ENCODE measurements around the gene MTHFSD.

Gene MTHFSD

DNA sequence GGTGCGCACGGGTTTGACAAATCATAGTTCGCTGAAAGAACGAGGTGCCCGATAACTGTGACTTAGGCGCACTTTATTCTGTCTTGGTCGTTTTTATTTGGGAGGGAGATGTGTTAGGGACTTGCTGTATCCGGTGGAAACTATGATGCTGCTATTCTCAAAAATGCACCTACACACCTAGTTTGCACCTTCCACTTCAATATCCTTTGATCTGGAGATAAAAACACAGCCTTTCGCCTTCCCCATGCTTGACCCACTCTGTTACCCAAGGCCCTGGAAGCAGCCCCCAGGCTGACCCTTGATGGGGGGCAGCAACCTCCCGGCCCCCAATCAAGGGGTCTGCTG is 59.7 kb downstream of the MTHFSD start:
- H3K27me3 ChIP-seq (replicated peaks): peaks cover 93% of the 10 kb centered on the region

DNA sequence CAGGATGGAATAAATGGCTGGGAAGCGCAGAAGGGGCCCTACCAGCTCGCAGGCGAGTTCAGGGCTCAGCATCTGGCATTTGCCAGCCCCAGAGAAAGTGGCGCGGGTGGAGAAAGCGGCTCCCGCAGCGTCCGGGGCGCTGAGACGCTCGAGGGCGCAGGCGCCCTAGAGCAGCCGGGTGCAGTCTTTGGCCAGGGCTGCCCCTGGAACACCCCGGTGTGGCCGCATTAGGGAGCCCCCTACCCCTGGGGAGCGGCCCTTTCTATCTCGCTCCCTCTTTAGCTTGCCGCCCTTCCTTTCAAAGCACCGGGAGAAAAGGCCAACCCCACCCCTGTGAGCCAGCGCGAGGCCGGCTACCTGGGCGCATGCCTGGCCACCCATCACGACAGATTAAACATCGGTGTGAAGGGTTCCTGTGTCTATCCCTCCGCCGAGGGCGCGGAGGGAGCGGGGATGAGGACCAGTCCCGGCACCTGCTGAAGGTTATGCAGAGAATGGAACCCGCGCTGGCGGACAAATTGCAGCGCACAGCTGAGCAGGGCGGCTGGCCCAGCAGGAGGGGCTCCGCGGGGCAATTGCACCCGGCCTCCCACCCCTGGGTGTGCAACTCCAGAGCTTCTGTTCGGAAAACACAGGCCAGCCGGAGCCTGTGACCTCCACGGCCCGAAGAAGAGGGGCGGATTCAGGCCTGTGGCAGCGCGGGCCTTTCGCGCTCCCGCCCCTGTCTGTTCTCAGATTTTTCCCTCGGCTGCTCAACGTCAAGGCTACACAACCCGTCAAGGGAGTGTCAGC is 60.3 kb downstream of the MTHFSD start:
- in situ Hi-C loops (cut with HindIII; ENCODE audit: low pct_ligation_motif_present, low sequenced_read_pairs): no loop called here
- peaks cover 93% of the 10 kb centered on the region for H3K27me3 ChIP-seq (replicated peaks)
- H3K27ac ChIP-seq: no peak overlapping the region
- TF ChIP-seq, protein P1, sequence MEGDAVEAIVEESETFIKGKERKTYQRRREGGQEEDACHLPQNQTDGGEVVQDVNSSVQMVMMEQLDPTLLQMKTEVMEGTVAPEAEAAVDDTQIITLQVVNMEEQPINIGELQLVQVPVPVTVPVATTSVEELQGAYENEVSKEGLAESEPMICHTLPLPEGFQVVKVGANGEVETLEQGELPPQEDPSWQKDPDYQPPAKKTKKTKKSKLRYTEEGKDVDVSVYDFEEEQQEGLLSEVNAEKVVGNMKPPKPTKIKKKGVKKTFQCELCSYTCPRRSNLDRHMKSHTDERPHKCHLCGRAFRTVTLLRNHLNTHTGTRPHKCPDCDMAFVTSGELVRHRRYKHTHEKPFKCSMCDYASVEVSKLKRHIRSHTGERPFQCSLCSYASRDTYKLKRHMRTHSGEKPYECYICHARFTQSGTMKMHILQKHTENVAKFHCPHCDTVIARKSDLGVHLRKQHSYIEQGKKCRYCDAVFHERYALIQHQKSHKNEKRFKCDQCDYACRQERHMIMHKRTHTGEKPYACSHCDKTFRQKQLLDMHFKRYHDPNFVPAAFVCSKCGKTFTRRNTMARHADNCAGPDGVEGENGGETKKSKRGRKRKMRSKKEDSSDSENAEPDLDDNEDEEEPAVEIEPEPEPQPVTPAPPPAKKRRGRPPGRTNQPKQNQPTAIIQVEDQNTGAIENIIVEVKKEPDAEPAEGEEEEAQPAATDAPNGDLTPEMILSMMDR (IDR thresholded peaks at IDR 0.05; ENCODE audit: low read depth, low read length, missing control alignments): no peak
- H3K36me3 ChIP-seq (replicated peaks): no peaks in the 10 kb centered on the region
- no peak overlapping the region for H3K4me3 ChIP-seq (ENCODE audit: low read depth, low read length)
- no peak for DNase-seq

More for the DNA sequence above, 59.7 kb downstream of the MTHFSD start:
- TF ChIP-seq, protein P1 (IDR thresholded peaks at IDR 0.05; ENCODE audit: low read depth, low read length, missing control alignments): no peak
- Histone ChIP-seq H3K27ac (no peak overlapping the region), H3K36me3 (replicated peaks) (no peaks in the 10 kb centered on the region), H3K4me3 (ENCODE audit: low read depth, low read length) (no peak overlapping the region)
- DNase-seq: no peak
- in situ Hi-C loops (cut with HindIII; ENCODE audit: low pct_ligation_motif_present, low sequenced_read_pairs): no loop called here

DNA sequence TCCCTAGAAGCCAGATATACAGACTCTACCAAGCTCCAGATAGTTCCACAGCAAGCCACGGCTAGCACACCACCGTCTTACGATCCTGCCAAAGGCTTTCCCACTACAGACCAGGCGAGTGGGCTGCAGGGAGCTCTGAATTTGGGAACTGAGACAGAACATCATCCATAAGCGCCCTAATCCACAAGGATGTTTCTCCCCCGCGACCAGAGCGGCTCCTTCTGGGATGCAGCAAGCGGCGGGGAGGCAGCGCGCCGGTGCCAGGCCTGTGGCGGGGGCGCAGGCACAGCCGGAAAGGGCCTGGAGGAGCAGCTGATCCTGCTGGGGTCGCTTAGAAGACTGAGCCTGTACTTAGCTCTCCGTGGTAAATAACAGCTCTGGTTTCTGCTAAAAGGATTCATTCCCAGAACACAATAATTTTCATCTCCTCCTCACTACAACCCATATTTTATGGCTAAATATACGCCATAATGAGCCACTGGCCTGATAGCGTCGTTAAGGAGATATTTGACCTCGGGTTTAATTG is 60.9 kb downstream of the MTHFSD start:
- H3K27me3 ChIP-seq (replicated peaks): peaks cover 93% of the 10 kb centered on the region
- no peak overlapping the region for H3K4me3 ChIP-seq (ENCODE audit: low read depth, low read length)

DNA sequence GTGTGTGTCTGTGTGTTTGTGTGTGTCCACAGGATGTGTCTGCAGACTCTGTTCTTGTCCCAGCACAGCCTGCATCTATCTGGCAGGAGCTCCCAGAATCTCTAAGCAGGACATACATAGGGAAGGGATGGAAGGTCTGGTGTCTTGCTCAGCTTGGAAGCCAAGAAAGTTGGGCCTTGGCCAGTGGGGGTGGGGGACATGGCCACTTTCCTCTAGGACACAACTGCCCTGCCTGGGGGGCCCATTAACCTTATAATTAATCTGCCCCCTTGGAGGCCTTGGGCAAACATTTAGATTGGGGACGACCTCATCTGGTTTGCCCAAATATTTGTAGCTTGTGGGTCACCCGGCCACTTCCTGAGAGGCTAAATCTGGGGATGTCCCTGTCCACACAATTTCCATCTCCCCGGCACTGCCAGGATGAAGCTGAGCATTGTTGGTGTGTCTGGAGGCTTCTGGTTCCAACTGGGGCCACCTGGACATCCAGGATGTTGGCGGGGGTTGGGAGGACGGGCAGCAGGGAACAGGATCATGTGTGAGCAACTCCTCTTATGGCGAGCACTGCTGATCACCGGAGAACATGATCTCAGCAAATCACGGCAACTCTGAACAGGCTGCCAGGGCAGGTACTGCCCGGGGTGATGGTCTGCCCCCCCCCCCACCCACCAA is 61.9 kb downstream of the MTHFSD start:
- TF ChIP-seq, protein P1 (IDR thresholded peaks at IDR 0.05; ENCODE audit: low read depth, low read length, missing control alignments): no peak
- in situ Hi-C loops (cut with HindIII; ENCODE audit: low pct_ligation_motif_present, low sequenced_read_pairs): no loop called here
- H3K27me3 ChIP-seq (replicated peaks): peaks cover 93% of the 10 kb centered on the region
- H3K4me3 ChIP-seq (ENCODE audit: low read depth, low read length): no peak overlapping the region
- no peaks in the 10 kb centered on the region for H3K36me3 ChIP-seq (replicated peaks)
- DNase-seq: no peak
- H3K27ac ChIP-seq: no peak overlapping the region

More for the DNA sequence above, 60.9 kb downstream of the MTHFSD start:
- Histone ChIP-seq H3K36me3 (replicated peaks) (no peaks in the 10 kb centered on the region), H3K27ac (no peak overlapping the region)
- TF ChIP-seq, protein P1 (IDR thresholded peaks at IDR 0.05; ENCODE audit: low read depth, low read length, missing control alignments): no peak
- in situ Hi-C loops (cut with HindIII; ENCODE audit: low pct_ligation_motif_present, low sequenced_read_pairs): no loop called here
- no peak for DNase-seq

DNA sequence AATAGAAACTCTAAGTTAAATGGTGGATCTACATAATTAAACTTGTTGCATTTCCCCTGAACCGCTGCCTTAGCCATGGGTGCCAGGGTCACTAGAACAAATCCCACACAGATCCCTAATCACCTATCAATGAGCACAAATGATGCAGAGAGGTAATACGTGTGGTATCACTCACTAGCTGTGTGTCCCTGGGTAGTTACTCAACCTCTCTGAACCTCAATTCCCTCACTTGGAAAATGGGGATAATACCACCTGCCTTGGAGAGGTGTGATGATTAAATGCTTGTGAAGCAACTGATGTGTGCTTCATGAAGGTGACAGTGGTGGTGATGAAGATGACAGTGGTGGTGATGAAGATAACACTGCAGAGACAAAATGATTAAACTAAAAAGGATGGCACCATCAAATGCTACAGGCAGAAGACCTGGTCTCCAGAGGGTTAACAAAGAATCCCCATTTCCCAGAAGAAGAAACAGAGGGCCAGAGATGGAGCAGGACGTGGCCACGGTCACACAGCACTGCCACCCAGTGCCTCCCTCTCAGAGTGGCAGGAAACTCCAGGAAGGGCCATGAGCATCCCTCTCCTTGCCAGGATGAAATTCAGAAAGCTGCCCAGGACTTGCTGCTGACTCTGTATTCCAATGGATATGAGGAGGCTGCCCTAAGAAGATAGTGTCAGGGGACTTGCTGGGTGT is 62.6 kb downstream of the MTHFSD start:
- no peak for DNase-seq

More for the DNA sequence above, 62.6 kb downstream of the MTHFSD start:
- in situ Hi-C loops (cut with HindIII; ENCODE audit: low pct_ligation_motif_present, low sequenced_read_pairs): no loop called here
- Histone ChIP-seq H3K27ac (no peak overlapping the region), H3K27me3 (replicated peaks) (peaks cover 96% of the 10 kb centered on the region), H3K36me3 (replicated peaks) (no peaks in the 10 kb centered on the region), H3K4me3 (ENCODE audit: low read depth, low read length) (no peak overlapping the region)
- TF ChIP-seq, protein P1 (IDR thresholded peaks at IDR 0.05; ENCODE audit: low read depth, low read length, missing control alignments): no peak
